Amniotic epithelial cell (primary cell): Measurements from ENCODE around the gene STRA6.
A peak's percentile ranks its signal among the peaks of the same experiment; 100 is the strongest.

ENCODE experiments used
- DNase-seq: peaks from one replicate; pipeline ENCODE4 v3.0.0-alpha.2; 2010; ENCODE audit warnings: low read depth

Gene STRA6

GRCh38 chr15:74227968-74228722 lies 25.6 kb upstream of the STRA6 start:
- no peak for DNase-seq

DNA sequence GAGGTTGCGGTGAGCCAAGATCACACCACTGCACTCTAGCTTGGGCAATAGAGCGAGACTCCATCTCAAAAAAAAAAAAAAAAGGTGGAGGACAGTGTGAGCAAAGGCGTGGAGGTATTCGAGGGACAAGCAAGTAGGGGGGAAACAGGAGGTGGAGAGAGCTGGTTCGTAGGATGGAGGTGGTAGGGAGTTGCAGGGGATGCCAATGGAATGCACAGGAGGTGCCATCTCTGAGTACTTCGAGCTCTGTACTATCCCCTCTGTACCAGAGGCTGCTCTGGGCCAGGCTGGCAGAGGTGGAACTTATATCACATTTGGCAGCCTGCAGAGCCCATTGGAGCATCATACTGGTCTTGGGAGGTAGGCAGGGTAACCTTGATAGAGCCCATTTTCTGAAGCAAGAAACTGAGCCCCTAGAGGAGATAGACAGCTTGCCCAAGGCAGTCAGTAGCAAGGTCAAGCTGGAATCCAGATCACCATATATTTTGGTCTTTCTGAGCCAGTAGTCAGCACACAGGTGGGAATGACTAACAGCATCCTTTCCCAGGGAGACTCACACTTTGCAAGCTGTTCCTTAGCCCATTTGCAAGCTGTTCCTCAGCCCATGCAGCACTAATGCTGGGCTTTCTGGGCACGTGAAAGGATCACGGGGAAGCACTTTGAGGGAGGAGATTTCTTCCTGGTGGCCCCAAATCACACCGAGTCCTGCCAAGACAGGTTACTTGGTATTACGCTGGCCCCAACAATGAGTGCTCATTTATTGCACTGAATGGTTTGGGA lies 24.4 kb upstream of the STRA6 start:
- DNase-seq: no peak

GRCh38 chr15:74225928-74226327 lies 23.3 kb upstream of the STRA6 start:
- no peak for DNase-seq

DNA sequence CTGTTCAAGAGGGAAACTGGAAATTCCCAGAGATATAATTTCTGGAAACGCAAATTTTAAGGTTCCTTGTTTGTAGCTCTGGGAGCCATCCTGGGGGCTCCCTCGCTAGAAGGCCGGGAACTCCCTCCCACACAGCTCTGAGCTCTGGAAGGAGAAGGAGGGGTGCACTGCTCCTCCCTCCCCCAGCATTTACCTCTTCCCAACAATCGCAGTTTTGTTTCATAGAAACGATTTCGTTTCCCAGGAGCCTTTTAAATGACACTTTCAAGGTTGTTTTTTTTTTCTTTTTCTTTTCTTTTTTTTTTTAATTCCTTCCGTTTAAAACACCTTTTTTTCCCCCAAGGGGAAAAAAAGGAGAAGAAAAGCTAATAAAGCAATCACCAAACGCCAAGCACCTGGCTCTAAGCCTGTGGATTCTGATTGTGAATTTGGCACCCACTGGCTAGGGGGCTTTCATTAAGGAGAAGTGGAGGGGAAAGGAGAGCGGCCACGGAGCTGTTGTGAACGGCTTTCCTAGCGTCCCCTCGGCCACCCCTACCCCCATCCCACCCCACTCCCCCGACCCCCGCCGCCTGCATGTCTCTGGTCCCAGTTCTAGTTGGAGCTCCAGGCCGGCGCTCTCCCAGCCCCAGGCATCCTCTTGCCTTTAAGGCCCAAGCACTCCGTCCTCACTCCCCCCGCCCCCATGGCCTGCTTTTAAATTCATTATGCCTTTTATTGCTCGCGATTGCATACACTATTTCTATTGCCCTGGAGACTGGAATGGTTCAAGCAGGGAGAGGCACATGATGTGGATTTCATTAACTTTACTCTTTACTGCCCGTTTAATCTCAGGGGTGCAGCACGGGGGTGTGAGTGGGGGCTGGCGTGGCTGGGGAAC lies 19.9 kb upstream of the STRA6 start:
- DNase-seq: no peak

GRCh38 chr15:74221399-74222239 lies 19.0 kb upstream of the STRA6 start:
- no peak for DNase-seq

DNA sequence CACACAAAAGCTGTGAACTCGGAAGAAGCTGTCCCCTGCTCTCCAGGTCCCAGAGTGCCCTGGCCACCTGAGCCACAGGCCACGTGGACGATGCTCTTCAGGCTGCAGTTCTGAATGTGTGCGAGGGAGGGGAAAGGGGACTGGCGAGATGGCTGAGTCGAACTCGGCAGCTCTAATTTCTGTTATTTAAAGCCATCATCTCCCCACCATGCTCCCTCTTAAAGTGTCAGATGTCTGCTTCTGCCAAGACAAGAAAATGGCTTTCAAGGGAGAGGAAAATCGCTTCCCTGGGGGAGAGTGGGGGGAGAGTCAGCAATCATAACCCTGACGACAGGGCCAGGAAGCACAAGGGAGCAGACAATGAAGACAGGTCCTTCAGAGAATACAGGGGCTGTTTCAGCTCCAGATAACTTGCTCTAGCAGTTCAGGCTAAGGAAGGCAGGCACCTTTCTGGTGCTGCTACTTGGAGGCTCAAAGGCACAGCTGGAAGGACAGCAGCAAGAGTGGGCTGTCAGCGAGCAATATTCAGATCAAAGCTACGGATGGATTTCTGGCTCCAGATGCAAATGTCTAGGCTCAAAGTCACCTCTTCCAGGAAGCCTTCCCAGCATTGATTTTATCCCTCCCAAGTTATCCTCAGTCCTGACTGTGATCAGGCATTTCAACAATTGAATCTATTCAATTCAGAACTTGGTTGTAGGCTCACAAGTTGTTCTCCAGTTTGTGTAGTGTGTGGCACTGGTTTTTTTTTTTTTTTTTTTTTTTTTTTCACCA lies 18.1 kb upstream of the STRA6 start:
- DNase-seq: no peak

- no peak for DNase-seq
Observed at GRCh38 chr15:74217907-74218885, 15.6 kb upstream of the STRA6 start.

- DNase-seq: no peak
Observed at GRCh38 chr15:74216949-74217348, 14.4 kb upstream of the STRA6 start.

- no peak for DNase-seq
Observed at GRCh38 chr15:74215958-74216357, 13.4 kb upstream of the STRA6 start.

- no peak for DNase-seq
Observed at GRCh38 chr15:74214324-74215021, 11.9 kb upstream of the STRA6 start.

DNA sequence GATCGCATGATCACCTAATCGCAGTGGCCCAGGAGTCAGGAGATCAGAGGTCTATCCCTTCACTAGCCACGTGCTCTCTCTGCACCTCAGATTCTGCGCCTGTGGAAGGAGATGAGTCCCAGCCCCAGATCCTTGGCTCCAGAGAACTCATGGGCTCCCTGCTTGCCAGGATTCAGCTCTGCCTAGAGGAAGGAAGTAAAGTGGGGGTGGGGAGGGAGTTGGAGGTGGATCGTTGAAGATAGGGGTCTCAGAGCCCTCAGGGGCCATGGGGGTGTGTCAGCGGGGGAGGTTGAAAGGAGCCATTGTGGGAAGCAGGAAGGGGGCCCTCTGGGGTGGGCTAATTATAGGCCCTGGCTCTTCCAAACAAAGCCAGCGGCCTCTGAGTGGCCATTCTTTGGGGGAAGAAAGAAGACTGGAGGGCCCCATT lies 11.3 kb upstream of the STRA6 start:
- DNase-seq: no peak

DNA sequence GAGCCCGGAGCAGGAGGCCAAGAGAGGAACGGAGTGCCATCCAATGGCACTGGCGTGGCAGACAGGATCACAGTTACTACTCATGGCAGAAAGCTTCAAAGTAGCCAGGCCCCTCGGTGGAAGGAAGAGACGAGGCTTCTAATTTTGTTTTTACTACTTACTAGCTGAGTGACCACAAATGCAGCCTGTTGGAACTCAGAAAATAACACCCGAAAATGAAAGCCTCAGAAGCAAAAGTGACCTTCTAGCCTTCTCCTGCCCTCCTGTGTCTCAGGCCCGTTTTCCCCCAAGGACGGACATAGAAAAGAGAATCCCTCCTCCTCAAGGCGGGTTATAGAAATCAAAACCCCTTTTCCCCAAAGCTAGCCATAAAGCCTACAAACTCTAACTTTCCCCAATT lies 9.9 kb upstream of the STRA6 start:
- DNase-seq: no peak

GRCh38 chr15:74211656-74212055 lies 9.1 kb upstream of the STRA6 start:
- no peak for DNase-seq

DNA sequence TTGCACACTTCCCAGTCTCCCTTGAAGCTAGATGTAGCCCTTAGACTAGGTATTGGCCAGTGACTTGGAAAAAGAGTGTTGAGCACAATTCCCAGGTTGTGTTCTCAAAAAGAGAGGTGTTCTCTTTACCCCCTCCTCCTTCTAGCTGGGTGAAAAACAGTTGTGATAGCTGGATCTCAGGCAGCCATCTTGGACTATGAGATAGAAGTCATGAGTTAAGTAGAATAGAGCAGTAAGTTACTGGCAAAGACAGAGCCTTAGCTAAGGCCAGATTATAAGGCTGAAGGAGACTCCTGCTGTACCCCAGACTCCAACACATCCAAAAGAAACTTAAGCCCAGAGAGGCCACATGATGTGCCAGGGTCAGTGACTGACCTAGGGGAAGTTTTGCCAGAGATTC lies 8.1 kb upstream of the STRA6 start:
- no peak for DNase-seq

DNA sequence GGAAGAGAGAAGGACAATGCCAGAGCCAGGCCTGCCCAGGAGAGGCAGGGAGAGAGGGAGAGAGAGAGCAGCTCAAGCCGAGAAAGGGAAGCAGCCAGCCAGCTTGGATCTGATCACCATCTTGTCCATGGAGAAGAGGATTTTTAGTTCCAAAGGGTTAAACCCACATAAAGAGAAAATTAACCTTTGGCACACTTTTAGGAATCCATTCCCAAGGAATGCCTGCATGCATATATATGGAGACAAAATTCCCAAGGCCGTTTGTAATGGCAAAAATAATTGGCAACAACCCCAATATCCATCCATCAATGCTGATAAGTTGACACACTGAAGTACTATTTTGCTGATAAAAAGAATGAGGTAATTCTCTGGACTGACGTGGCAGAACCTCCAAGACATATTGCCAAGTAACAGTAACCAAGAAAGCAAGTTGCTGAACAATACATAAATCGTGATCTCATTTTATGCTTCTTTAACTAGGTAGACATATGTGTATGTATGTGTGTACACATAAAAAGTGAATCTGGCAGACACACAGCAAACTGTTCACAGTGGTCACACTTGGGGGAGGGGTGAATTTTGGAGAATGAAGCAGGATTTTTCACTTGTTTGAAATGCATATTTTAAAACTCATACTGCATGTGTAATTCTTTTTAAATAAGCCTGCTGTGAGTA lies 7.5 kb upstream of the STRA6 start:
- DNase-seq: peak; percentile 98

GRCh38 chr15:74209560-74209958 lies 7.0 kb upstream of the STRA6 start:
- DNase-seq: no peak

DNA sequence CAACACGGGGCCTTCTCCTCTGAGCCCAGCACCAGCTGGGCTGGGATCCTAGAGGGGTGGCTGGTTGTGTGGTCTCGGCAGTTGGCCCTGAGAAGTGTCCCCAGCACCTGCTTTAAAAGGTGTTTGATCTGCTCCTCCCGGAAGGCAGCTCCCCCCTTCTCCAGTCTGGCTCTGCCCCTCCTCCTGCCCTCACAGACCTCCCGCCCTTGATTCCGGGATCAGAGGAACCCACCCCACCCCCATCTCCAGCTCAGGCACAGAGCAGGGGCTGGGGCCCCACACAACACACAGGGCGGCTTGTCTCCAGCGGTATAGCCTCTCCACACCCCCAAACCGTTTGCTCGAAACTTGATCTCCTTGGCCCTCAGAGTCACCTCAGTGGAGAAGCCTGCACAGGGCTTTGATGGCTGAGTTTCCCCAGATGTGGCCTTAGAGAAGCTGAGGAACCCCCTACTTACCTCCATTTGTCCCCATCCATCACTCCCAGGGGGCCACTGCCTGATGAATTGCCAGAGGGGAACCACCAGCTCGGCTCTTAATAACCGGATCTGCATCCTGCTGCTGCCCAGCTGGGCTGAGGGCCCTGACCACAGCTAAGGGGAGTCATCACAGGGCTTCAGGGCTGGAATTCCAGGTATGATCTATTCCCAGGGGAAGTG lies 6.4 kb upstream of the STRA6 start:
- DNase-seq: peak; percentile 74

DNA sequence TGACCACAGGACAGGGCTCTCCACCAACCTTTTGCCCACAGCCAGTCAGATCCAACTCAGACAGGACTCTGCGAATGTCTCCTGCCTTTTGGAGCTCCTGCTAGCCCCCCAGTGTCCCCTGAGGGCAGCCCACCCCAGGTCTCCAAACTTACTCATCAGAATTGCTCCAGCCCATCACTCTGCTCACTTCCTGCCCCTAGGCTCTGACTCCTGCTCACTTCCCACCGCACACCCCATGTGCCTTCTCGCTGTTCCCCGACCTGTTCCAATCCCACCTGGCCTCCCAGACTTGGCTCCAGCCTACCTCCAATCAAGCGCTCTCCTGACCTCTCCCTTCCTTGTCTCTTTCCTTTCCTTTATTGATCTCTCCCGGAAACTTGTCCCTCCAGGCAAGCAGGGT lies 5.9 kb upstream of the STRA6 start:
- DNase-seq: no peak
